Neural cell (in vitro differentiated cells): ENCODE results near the gene SCARB1.

ENCODE experiments used
- EP300 ChIP-seq: fragments of 450-650 bp; conservative IDR thresholded peaks from 2 replicates; pipeline ENCODE4 v1.6.1; 2014; ENCODE audit warnings: antibody characterized with exemption, mild to moderate bottlenecking, moderate library complexity; ENCODE audit not compliant: poor library complexity, severe bottlenecking
- EZH2 ChIP-seq: fragments of 200-600, 300-800 bp; shearing (Covaris generic), sonication (generic); IDR thresholded peaks from 2 replicates; pipeline ENCODE4 v1.6.1; 2014; ENCODE audit warnings: antibody characterized with exemption, low read length, borderline replicate concordance, mild to moderate bottlenecking; ENCODE audit not compliant: insufficient read depth, poor library complexity, severe bottlenecking
- MXI1 ChIP-seq: fragments of 450-650 bp; conservative IDR thresholded peaks from 2 replicates; pipeline ENCODE4 v1.6.1; 2014; ENCODE audit warnings: antibody characterized with exemption, mild to moderate bottlenecking; ENCODE audit not compliant: poor library complexity, severe bottlenecking
- POLR2AphosphoS5 ChIP-seq: IDR thresholded peaks from 2 replicates; pipeline ENCODE4 v1.6.1; 2012
- TAF1 ChIP-seq: IDR thresholded peaks from 2 replicates; pipeline ENCODE4 v1.6.1; 2012; ENCODE audit warnings: low read depth
- TF ChIP-seq, protein P1 (sequence below): fragments of 450-650 bp; IDR thresholded peaks from 2 replicates; pipeline ENCODE4 v1.5.1; 2014; ENCODE audit warnings: antibody characterized with exemption, mild to moderate bottlenecking, moderate library complexity; ENCODE audit not compliant: poor library complexity, severe bottlenecking

DNA sequence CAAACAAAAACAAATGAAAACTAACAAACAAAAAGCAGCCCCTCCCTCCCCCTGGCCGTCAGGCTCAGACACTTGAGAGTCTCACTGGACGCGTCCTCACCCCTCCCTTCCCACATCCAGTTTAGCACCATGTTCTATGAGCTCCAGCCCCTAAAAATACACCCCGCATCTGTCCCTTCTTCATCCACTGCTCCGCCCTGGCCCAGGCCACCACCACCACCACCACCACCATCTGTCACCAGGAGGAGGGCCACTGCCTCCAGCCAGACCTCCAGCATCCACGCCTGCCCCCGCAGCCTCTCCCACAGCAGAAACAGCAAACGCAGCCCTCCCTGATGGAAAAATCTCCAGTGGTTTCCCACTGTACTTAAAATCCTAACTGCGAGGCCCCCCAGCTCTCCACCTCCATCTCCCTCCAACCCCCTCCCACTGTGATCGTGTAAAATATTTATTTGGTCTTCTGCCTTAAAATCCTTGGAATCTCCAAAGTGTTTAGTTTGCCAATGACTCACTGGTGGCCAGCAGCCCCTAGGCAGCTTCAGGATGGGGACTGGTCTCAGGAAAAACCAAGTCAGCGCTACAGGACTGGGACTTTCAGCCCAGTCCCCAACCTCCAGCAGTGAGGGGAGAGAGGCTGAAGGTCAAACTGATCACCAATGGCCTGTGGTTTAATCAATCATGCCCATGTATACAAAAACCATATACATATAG, 95.1 kb downstream of the SCARB1 start:
- TF ChIP-seq POLR2AphosphoS5 (no peak), EP300 (no peak), TAF1 (no peak), MXI1 (no peak), EZH2 (no peak)
- TF ChIP-seq, protein P1, sequence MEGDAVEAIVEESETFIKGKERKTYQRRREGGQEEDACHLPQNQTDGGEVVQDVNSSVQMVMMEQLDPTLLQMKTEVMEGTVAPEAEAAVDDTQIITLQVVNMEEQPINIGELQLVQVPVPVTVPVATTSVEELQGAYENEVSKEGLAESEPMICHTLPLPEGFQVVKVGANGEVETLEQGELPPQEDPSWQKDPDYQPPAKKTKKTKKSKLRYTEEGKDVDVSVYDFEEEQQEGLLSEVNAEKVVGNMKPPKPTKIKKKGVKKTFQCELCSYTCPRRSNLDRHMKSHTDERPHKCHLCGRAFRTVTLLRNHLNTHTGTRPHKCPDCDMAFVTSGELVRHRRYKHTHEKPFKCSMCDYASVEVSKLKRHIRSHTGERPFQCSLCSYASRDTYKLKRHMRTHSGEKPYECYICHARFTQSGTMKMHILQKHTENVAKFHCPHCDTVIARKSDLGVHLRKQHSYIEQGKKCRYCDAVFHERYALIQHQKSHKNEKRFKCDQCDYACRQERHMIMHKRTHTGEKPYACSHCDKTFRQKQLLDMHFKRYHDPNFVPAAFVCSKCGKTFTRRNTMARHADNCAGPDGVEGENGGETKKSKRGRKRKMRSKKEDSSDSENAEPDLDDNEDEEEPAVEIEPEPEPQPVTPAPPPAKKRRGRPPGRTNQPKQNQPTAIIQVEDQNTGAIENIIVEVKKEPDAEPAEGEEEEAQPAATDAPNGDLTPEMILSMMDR, result no peak
